ENCODE measurements around the gene OTOL1.

Gene OTOL1

DNA sequence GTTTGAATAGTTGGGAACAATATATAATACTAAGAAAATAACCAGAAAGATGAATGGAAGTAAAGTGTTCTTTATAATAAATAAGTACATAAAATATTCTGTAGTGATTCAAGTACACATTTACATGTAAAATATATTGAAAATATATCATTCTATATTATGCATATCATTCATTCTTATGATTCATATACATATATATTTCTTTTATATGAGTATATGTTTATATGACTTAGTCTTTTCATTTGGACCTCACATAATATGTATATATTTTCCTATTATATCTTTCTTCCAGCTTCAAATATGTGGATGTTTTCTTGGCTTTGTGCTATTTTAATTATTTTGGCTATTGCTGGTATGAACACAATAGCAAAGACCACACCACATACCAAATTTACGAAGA is at the start of gene OTOL1:
OTOL1 (plus strand) TSS at position 301 of the 400 bp plus-strand sequence; CDS start at position 301, 0 bp downstream.
- DNase-seq (ENCODE audit: low spot score) = no peak
- CTCF ChIA-PET = no interaction called here
- H3K27ac ChIP-seq = no peak within 1 kb of the TSS
- TF ChIP-seq CTCF (conservative IDR thresholded peaks at IDR 0.05; ENCODE audit: low read depth) = no peak
- POLR2A ChIA-PET (ENCODE audit: low non-redundant PET) = no interaction called here

DNA sequence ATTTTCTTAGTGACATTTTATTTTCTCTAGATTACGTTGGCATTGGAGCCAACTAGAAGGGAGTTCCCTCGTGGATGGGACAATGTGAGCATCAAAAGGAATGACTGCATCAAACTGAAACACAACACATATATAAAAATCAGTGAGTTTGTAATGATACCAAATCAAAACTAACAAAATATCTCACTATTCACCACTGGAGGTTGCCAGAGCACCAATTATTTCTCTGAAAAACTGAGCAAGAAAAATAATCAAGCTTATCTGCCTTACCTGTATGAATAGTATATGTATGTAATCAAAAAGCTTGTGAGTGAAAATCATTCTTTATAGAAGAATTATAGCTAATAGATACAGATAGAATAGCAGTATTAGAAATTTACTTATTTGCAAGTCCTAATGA is 46.8 kb upstream of the OTOL1 start:
- POLR2A ChIA-PET (ENCODE audit: low non-redundant PET) = no interaction called here
- no peak for TF ChIP-seq CTCF (conservative IDR thresholded peaks at IDR 0.05; ENCODE audit: low read depth)
- no peak overlapping the region for H3K27ac ChIP-seq
- CTCF ChIA-PET = interaction anchor here (0.5 to 0.6 kb wide), 3 partner anchors 305 to 1345 kb away, joined by 3 to 4 read pairs (median 3); no protein-coding TSS in a partner anchor
- DNase-seq (ENCODE audit: low spot score) = no peak

GRCh38 chr3:161452179-161452578 is 44.4 kb upstream of the OTOL1 start:
- no peak for TF ChIP-seq CTCF (conservative IDR thresholded peaks at IDR 0.05; ENCODE audit: low read depth)
- ChIA-PET POLR2A (ENCODE audit: low non-redundant PET) (no interaction called here), CTCF (no interaction called here)
- no peak overlapping the region for H3K27ac ChIP-seq
- DNase-seq (ENCODE audit: low spot score) = no peak

GRCh38 chr3:161454615-161455014 is 42.0 kb upstream of the OTOL1 start:
- POLR2A ChIA-PET (ENCODE audit: low non-redundant PET) = no interaction called here
- no peak overlapping the region for H3K27ac ChIP-seq
- no peak for DNase-seq (ENCODE audit: low spot score)
- TF ChIP-seq CTCF (conservative IDR thresholded peaks at IDR 0.05; ENCODE audit: low read depth) = no peak
- CTCF ChIA-PET = no interaction called here

DNA sequence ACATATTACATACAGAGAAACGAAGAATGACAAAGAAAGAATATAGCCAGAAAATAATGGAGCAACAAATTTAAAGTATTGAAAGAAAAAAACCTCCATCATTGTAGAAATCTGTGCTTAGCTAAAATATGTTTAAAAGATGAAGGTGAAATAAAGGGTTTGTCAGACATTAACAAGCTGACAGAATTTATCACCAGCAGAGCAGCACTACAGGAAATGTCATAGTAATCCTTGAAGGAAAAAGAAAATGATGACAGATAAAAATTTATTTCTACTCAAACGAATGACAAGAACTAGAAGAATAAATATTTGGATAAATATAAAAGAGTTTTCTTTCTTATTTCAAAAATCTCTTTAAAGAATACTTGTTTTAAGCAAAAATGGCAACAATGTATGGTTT is 40.6 kb upstream of the OTOL1 start:
- DNase-seq (ENCODE audit: low spot score) = no peak
- no peak overlapping the region for H3K27ac ChIP-seq
- ChIA-PET POLR2A (ENCODE audit: low non-redundant PET) (no interaction called here), CTCF (no interaction called here)
- TF ChIP-seq CTCF (conservative IDR thresholded peaks at IDR 0.05; ENCODE audit: low read depth) = no peak

DNA sequence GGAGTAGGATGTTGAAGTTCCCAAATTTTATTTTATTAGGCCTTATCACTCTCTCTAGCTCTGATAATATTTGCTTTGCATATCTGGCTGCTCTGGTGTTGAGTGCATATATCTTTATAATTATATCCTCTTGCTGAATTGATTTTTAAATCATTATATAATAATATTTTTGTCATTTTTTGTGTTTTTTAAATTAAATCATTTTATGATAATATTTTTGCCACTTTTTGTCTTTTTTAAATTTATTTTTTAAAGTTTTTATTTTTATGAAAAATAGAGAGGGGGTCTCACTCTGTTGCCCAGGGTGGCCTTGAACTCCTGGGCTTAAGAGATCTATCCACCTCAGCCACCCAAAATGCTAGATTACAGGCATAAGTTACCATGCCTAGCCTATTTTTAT is 34.5 kb upstream of the OTOL1 start:
- H3K27ac ChIP-seq = no peak overlapping the region
- POLR2A ChIA-PET (ENCODE audit: low non-redundant PET) = no interaction called here
- no peak for DNase-seq (ENCODE audit: low spot score)
- CTCF ChIA-PET = no interaction called here
- no peak for TF ChIP-seq CTCF (conservative IDR thresholded peaks at IDR 0.05; ENCODE audit: low read depth)

DNA sequence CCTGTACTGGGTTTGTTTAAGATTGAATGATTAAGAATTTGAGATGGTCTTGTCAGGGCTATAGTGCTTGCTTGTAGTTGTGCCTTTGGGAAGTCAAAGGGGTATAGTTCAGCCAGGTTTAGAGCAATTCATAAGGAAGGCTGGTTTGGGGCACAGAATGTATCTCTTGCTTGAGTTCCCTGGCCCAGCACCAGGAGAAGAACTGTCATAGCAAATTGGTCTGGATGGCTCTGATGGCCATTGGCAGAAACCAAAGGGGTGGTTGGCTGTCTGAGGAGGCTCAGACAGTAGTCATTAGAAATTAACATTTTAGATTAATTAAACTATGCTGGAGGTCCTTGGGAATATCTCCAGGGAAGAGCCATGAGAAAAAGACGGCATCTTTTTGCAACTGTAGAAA is 25.4 kb upstream of the OTOL1 start:
- POLR2A ChIA-PET (ENCODE audit: low non-redundant PET) = no interaction called here
- H3K27ac ChIP-seq = no peak overlapping the region
- no peak for DNase-seq (ENCODE audit: low spot score)
- CTCF ChIA-PET = interaction anchor here (0.7 kb wide), 1 partner anchor 99 kb away, joined by 3 read pairs; no protein-coding TSS in a partner anchor
- no peak for TF ChIP-seq CTCF (conservative IDR thresholded peaks at IDR 0.05; ENCODE audit: low read depth)
